ENCODE data around the gene MIGA1. TPM values are rescaled to one million over a fixed set of nuclear protein-coding genes. Genes with fewer than 3 reads are reported as not detected.

MIGA1 gene
- total RNA-seq, 1 donor from 2014 or later = 14.5 TPM

DNA sequence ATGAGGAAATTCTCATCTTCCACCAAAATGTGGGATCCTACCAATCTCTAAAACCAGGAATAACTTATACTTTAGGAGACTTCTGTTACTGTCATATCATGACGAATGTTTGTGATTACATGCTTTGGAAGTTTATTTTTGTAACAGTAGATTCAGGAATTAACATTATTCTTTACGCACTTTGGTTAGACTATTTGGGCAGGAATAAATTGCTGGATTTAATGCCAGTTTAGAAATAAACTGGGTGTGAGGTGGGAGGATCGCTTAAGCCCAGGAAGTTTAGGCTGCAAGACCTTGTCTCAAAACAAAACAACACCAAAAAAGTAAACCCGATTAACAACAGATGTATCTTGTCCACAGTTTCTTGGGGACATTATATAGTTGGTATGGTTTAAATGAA, 52.1 kb downstream of the MIGA1 start:
- H3K4me1 Mint-ChIP-seq (ENCODE audit: unreplicated experiment) = peaks cover 8% of the 10 kb centered on the region
- DNase-seq (ENCODE audit: extremely low spot score, unreplicated experiment) = no peak

DNA sequence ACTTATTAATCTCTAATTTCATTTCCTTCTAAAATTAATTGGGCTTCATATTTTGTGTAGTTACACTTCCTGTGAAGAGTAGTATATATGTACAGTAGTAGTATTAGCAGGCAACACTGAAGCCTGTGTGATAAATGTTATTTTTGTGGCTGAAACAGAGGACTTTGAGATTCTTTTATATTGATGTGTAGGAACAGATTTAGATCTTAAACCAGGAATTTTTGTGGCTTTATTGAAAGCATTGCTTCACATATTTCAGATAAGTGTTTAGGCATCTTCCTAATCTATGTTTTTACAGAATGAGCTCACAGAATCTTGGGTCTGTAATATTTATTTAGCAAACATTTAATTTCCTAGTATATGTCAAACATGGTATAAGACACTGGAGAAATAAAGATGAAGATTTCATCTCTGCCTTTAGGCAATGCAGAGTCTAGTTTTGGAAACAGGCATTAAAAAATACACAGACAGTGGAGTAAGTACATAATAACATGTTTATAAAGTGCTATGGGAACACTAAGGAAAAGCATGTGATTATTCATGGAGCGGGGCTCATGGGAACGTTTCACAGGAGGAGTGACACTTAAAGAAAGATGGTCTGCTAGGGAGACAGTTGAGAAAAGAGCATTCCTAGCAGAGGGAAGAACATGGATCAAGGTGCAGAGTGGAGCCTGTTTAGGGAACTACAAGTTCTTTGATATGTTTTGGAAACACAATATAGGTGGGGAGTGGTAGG, 52.7 kb downstream of the MIGA1 start:
- Mint-ChIP-seq H3K36me3 (peaks cover 6% of the 10 kb centered on the region), H3K4me3 (no peak overlapping the region), H3K9me3 (no peaks in the 10 kb centered on the region), H3K4me1 (ENCODE audit: unreplicated experiment) (peaks cover 8% of the 10 kb centered on the region), H3K27ac (no peak overlapping the region), H3K27me3 (no peaks in the 10 kb centered on the region)
- TF ChIP-seq, protein P1, sequence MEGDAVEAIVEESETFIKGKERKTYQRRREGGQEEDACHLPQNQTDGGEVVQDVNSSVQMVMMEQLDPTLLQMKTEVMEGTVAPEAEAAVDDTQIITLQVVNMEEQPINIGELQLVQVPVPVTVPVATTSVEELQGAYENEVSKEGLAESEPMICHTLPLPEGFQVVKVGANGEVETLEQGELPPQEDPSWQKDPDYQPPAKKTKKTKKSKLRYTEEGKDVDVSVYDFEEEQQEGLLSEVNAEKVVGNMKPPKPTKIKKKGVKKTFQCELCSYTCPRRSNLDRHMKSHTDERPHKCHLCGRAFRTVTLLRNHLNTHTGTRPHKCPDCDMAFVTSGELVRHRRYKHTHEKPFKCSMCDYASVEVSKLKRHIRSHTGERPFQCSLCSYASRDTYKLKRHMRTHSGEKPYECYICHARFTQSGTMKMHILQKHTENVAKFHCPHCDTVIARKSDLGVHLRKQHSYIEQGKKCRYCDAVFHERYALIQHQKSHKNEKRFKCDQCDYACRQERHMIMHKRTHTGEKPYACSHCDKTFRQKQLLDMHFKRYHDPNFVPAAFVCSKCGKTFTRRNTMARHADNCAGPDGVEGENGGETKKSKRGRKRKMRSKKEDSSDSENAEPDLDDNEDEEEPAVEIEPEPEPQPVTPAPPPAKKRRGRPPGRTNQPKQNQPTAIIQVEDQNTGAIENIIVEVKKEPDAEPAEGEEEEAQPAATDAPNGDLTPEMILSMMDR (conservative IDR thresholded peaks at IDR 0.05) = no peak
- DNase-seq (ENCODE audit: extremely low spot score, unreplicated experiment) = no peak

More for the DNA sequence above, 52.1 kb downstream of the MIGA1 start:
- Mint-ChIP-seq H3K4me3 (no peak overlapping the region), H3K27me3 (no peaks in the 10 kb centered on the region), H3K36me3 (peaks cover 6% of the 10 kb centered on the region), H3K9me3 (no peaks in the 10 kb centered on the region), H3K27ac (no peak overlapping the region)
- TF ChIP-seq, protein P1 (conservative IDR thresholded peaks at IDR 0.05) = no peak

DNA sequence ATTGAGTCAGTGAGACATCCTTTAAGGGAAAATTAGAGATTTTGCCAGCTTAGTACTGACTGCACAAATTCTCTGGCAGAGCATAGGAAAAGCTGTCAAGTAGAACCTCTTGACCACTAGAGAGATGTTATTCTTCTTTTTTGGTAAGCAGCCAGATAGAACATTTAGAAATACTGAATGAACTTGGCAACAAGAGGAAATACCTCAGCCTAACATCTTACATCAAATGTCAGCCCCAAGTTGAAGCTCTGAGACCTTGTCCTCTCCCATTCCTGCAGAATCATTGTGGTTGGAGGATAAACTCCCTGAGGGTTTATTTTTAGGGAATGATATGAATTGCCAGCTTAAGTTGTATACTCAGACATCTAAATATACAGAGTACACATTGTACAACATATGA, 53.5 kb downstream of the MIGA1 start:
- DNase-seq (ENCODE audit: extremely low spot score, unreplicated experiment) = no peak
- Mint-ChIP-seq H3K27me3 (no peaks in the 10 kb centered on the region), H3K4me3 (no peak overlapping the region), H3K36me3 (peaks cover 6% of the 10 kb centered on the region), H3K27ac (no peak overlapping the region), H3K4me1 (ENCODE audit: unreplicated experiment) (peaks cover 8% of the 10 kb centered on the region), H3K9me3 (no peaks in the 10 kb centered on the region)
- TF ChIP-seq, protein P1 (conservative IDR thresholded peaks at IDR 0.05) = no peak

DNA sequence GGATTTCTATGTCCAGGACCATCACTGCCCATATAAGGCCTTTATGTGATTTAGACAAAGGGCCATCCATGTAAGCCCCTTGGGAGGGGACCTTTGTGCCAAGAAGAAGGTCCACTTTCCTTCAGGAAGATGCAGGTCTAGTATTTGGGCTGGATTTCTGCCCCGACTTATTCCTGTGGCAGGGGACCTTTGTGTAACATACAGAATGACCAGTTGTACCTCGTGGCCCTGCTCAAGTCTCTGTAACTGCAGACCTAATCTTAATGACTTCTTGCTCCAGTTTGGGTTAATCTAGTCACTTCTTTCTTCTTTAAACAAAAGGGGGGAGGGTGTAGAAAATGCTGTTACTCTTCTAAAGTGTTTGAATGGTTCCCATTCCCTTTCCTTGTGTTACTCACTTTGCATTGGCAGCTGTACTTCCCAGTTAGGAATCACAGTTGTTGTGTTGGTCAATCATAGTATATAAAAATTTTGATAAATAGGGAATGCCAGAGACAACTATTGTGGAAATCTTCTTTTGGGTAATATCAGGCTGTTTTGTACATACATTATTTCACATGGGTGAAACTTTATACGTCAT, 54.2 kb downstream of the MIGA1 start:
- no peak overlapping the region for H3K4me3 Mint-ChIP-seq
- H3K27me3 Mint-ChIP-seq = no peaks in the 10 kb centered on the region

DNA sequence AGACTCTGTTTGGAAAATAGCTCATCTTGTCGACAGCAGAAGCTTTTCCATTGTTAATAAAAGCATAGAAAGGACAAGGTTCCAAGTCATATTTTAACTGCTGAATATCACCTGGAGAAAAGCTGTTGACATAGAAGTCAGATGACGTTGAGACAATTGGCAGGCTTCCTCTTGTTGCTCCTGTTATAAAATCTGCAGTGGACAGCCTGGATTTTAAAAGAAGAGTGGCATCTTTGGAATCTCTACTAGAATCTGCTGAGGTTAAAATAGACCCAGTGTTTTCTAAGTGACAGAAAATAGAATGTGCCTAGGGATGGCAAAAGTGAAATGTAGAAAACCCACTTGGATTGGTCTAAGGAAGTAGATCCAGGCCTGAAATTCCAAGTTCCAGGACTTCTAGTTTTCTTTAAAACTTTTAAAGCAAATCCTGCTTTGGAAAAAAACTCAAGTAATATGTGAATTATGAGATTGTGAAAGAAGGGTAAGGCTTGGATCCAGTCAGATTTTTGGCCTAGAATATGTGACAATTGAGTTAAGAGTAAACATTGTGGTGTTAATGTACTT, 55.4 kb downstream of the MIGA1 start:
- H3K27ac Mint-ChIP-seq = no peak overlapping the region

More for the DNA sequence above, 54.2 kb downstream of the MIGA1 start:
- H3K27ac Mint-ChIP-seq = no peak overlapping the region
- H3K4me1 Mint-ChIP-seq (ENCODE audit: unreplicated experiment) = peaks cover 8% of the 10 kb centered on the region
- no peak for DNase-seq (ENCODE audit: extremely low spot score, unreplicated experiment)
- H3K36me3 Mint-ChIP-seq = peaks cover 3% of the 10 kb centered on the region
- TF ChIP-seq, protein P1 (conservative IDR thresholded peaks at IDR 0.05) = no peak
- H3K9me3 Mint-ChIP-seq = no peaks in the 10 kb centered on the region

More for the DNA sequence above, 55.4 kb downstream of the MIGA1 start:
- no peaks in the 10 kb centered on the region for H3K27me3 Mint-ChIP-seq
- DNase-seq (ENCODE audit: extremely low spot score, unreplicated experiment) = no peak
- no peaks in the 10 kb centered on the region for H3K9me3 Mint-ChIP-seq
- TF ChIP-seq, protein P1 (conservative IDR thresholded peaks at IDR 0.05) = no peak
- peaks cover 2% of the 10 kb centered on the region for H3K36me3 Mint-ChIP-seq
- H3K4me3 Mint-ChIP-seq = no peak overlapping the region
- peaks cover 8% of the 10 kb centered on the region for H3K4me1 Mint-ChIP-seq (ENCODE audit: unreplicated experiment)

All from type B pancreatic cell (in vitro differentiated cells).